HCT116 (cell line): ENCODE data around the gene ZNF367. TPM values are rescaled to one million over a fixed set of nuclear protein-coding genes. Genes with fewer than 3 reads are reported as not detected.
"Not testable (repeated sequence)": the region's sequence is repeated elsewhere in the genome, so short reads cannot be mapped to it uniquely, and the experiment has no call there.

ENCODE experiments used
- ATAC-seq: fragments of 200-7000 bp; cut with Tn5 transposase; 2 replicates; pipeline ENCODE4 v1.9.1; 2020; ENCODE audit warnings: mild to moderate bottlenecking, moderate library complexity
- BruUV-seq: library from RNA; stranded (reverse); fragments of 400-500 nt; replicated peaks from 2 replicates; lab custom pipeline; 2021; lab: Mats Ljungman, UMichigan
- CTCF ChIA-PET: fragments of 300-600 bp; sonication (Branson Sonifier 250); formaldehyde crosslinking; loops from one replicate; lab custom pipeline; 2021; ENCODE audit warnings: antibody characterized with exemption; lab: Charles Lee
- POLR2A ChIA-PET: fragments of 300-600, 350-600 bp; sonication (Branson Sonifier 250); formaldehyde crosslinking; loops from one replicate; lab custom pipeline; 2021; ENCODE audit warnings: antibody characterized with exemption; lab: Charles Lee
- RAD21 ChIA-PET, 2 experiments: fragments of 300-600 bp; sonication (Branson Sonifier 250); formaldehyde crosslinking; loops; one replicate each; lab custom pipeline; 2023; ENCODE audit warnings: low total read pairs in 2 of 2; ENCODE audit not compliant: uncharacterized antibody in 2 of 2, unreplicated experiment in 2 of 2, low non-redundant PET in 1 of 2; lab: Charles Lee
- DNase-seq: peaks from one replicate; pipeline ENCODE4 v3.0.0-alpha.2; 2010; ENCODE audit warnings: low read depth, low spot score
- H2AFZ ChIP-seq: fragments of 200-600 bp; shearing (Covaris generic), sonication (generic); 2 replicates; pipeline ENCODE4 v1.6.1; 2017; ENCODE audit warnings: low read depth, mixed run types, mixed read lengths, antibody characterized with exemption, low read length; ENCODE audit not compliant: poor library complexity, severe bottlenecking
- H3K27ac ChIP-seq: 2 replicates; pipeline ENCODE4 v1.5.1; 2012; ENCODE audit warnings: low read depth, low read length
- H3K27me3 ChIP-seq: fragments of 200-600 bp; sonication (generic); 2 replicates; pipeline ENCODE4 v1.6.1; 2016; ENCODE audit warnings: mixed run types, low read length, mixed read lengths; ENCODE audit not compliant: insufficient read depth
- H3K36me3 ChIP-seq, 2 experiments: fragments of 200-500 bp in 1 of 2; fragments of 200-600 bp in 1 of 2; sonication (Bioruptor generic) in 1 of 2; sonication (generic) in 1 of 2; 2 replicates each; pipeline versions ENCODE4 v1.5.1 to v1.6.1; 2014 to 2016; ENCODE audit warnings: low read length in 2 of 2, inconsistent platforms in 1 of 2, mixed read lengths in 1 of 2, mixed run types in 1 of 2; ENCODE audit not compliant: insufficient read depth in 2 of 2, control insufficient read depth in 1 of 2
- H3K4me1 ChIP-seq, 2 experiments: fragments of 200-600 bp in 1 of 2; sonication (generic) in 1 of 2; 2 replicates each; pipeline versions ENCODE4 v1.5.1 to v1.6.1; 2012 to 2017; ENCODE audit warnings: low read length in 2 of 2, inconsistent platforms in 1 of 2, mild to moderate bottlenecking in 1 of 2, mixed read lengths in 1 of 2, mixed run types in 1 of 2, moderate library complexity in 1 of 2; ENCODE audit not compliant: insufficient read depth in 2 of 2, control insufficient read depth in 1 of 2
- H3K4me2 ChIP-seq: fragments of 200-600 bp; sonication (generic); 2 replicates; pipeline ENCODE4 v1.6.1; 2017; ENCODE audit warnings: mixed run types, low read length, mixed read lengths
- H3K4me3 ChIP-seq, 2 experiments: fragments of 200-600 bp in 1 of 2; sonication (generic) in 1 of 2; replicated peaks in 1 of 2; 2 replicates each; pipeline ENCODE4 v1.5.1; 2011 to 2016; ENCODE audit warnings: low read length in 2 of 2, control low read depth in 1 of 2, low read depth in 1 of 2, mild to moderate bottlenecking in 1 of 2, mixed read lengths in 1 of 2, mixed run types in 1 of 2
- H3K79me2 ChIP-seq: fragments of 200-600 bp; sonication (generic); 2 replicates; pipeline ENCODE4 v1.6.1; 2017; ENCODE audit warnings: mild to moderate bottlenecking, mixed run types, low read length, moderate library complexity, mixed read lengths; ENCODE audit not compliant: insufficient read depth
- H3K9ac ChIP-seq: fragments of 200-600 bp; sonication (generic); 2 replicates; pipeline ENCODE4 v1.6.1; 2016; ENCODE audit warnings: low read length, mixed read lengths
- H3K9me2 ChIP-seq: fragments of 200-600 bp; sonication (generic), shearing (Covaris generic); 2 replicates; pipeline ENCODE4 v1.6.1; 2017; ENCODE audit warnings: mixed run types, mild to moderate bottlenecking, moderate library complexity; ENCODE audit not compliant: insufficient read depth
- H3K9me3 ChIP-seq, 2 experiments: fragments of 200-500 bp in 1 of 2; fragments of 200-600 bp in 1 of 2; sonication (Bioruptor generic) in 1 of 2; sonication (generic) in 1 of 2; 2 replicates each; pipeline ENCODE4 v1.6.1; 2014 to 2017; ENCODE audit warnings: low read length in 2 of 2, mixed read lengths in 2 of 2, inconsistent platforms in 1 of 2, low read depth in 1 of 2, mild to moderate bottlenecking in 1 of 2, mixed run types in 1 of 2, moderate library complexity in 1 of 2; ENCODE audit not compliant: control insufficient read depth in 1 of 2, insufficient read depth in 1 of 2
- H4K20me1 ChIP-seq: fragments of 200-600 bp; sonication (generic), shearing (Covaris generic); 2 replicates; pipeline ENCODE4 v1.6.1; 2017; ENCODE audit warnings: mixed run types, mild to moderate bottlenecking, moderate library complexity; ENCODE audit not compliant: insufficient read depth
- EGR1 ChIP-seq: IDR thresholded peaks from 2 replicates; pipeline ENCODE4 v1.6.1; 2012; ENCODE audit warnings: low read depth
- ELF1 ChIP-seq: IDR thresholded peaks from 2 replicates; pipeline ENCODE4 v1.6.1; 2012; ENCODE audit warnings: low read depth, borderline replicate concordance
- EZH2 ChIP-seq: fragments of 200-600 bp; sonication (generic); IDR thresholded peaks from 2 replicates; pipeline ENCODE4 v1.6.1; 2017; ENCODE audit warnings: antibody characterized with exemption, mixed run types
- FOSL1 ChIP-seq: IDR thresholded peaks from 2 replicates; pipeline ENCODE4 v1.6.1; 2012; ENCODE audit warnings: low read depth
- MAX ChIP-seq: IDR thresholded peaks from 2 replicates; pipeline ENCODE4 v1.6.1; 2012
- POLR2A ChIP-seq: IDR thresholded peaks from 2 replicates; pipeline ENCODE4 v1.7.0; 2011; ENCODE audit warnings: borderline replicate concordance; ENCODE audit not compliant: insufficient read depth, insufficient read length; ENCODE audit errors: extremely low read depth
- SIN3A ChIP-seq: IDR thresholded peaks from 2 replicates; pipeline ENCODE4 v1.6.1; 2012; ENCODE audit warnings: low read depth
- SP1 ChIP-seq: IDR thresholded peaks from 2 replicates; pipeline ENCODE4 v1.6.1; 2012; ENCODE audit warnings: low read depth
- SRF ChIP-seq: IDR thresholded peaks from 2 replicates; pipeline ENCODE4 v1.6.1; 2012; ENCODE audit warnings: low read depth
- intact Hi-C: fragments of 100-400 bp; cut with micrococcal nuclease; formaldehyde crosslinking; loops from 2 replicates; pipeline ENCODE4 v1.10.0; 2022
- total RNA-seq: library from RNA; stranded (reverse); gene quantifications from one replicate; pipeline ENCODE4 v1.2.1, GENCODE V29; 2021; ENCODE audit not compliant: unreplicated experiment

ZNF367 gene
- total RNA-seq, 1 experiment from 2014 or later, result 18.1 TPM

GRCh38 chr9:96376891-96377874, 41.0 kb downstream of the ZNF367 start:
- DNase-seq (no peak), ATAC-seq (peak; percentile 66)
- H3K4me3 ChIP-seq, result no peak overlapping the region
- ChIA-PET CTCF (no interaction called here), POLR2A (no interaction called here), RAD21 (no interaction called here)
- TF ChIP-seq EZH2 (no peak), SIN3A (no peak), EGR1 (no peak), MAX (peak; percentile 23; the same call in 1 of the 2 replicates), ELF1 (no peak), SRF (no peak), SP1 (peak; percentile 12; the same call in 1 of the 2 replicates), POLR2A (no peak), FOSL1 (no peak)
- H4K20me1 ChIP-seq, result no peaks in the 10 kb centered on the region
- H3K4me1 ChIP-seq, result peaks cover 35 to 55% of the 10 kb centered on the region in 2 experiments
- H3K9me3 ChIP-seq, result no peaks in the 10 kb centered on the region
- H3K27ac ChIP-seq, result peak overlapping the region; percentile 78
- H3K27me3 ChIP-seq, result no peaks in the 10 kb centered on the region
- H3K79me2 ChIP-seq, result peaks cover 34% of the 10 kb centered on the region
- no peaks in the 10 kb centered on the region for H3K9me2 ChIP-seq
- no TSS peak for BruUV-seq
- H3K9ac ChIP-seq, result peak overlapping the region; percentile 12
- peak overlapping the region; percentile 57 for H3K4me2 ChIP-seq
- intact Hi-C loops, result no loop called here
- no peaks in the 10 kb centered on the region for H3K36me3 ChIP-seq
- no peak overlapping the region for H2AFZ ChIP-seq

- H3K9me2 ChIP-seq, H2AFZ ChIP-seq, DNase-seq, H3K27me3 ChIP-seq, H3K4me3 ChIP-seq, CTCF ChIA-PET, H3K9me3 ChIP-seq, BruUV-seq, ATAC-seq, H3K9ac ChIP-seq, H3K36me3 ChIP-seq, H3K27ac ChIP-seq, intact Hi-C loops, POLR2A ChIA-PET, H3K4me2 ChIP-seq, H4K20me1 ChIP-seq: not testable (repeated sequence)
- RAD21 ChIA-PET, result interaction anchor here in 1 of 2 experiments (0.7 kb wide), 1 partner anchor 24 kb away, joined by 3 read pairs; no protein-coding TSS in a partner anchor
- peaks cover 33 to 47% of the 10 kb centered on the region in 2 experiments for H3K4me1 ChIP-seq
- H3K79me2 ChIP-seq, result peaks cover 25% of the 10 kb centered on the region
Observed at GRCh38 chr9:96375507-96375906, 42.7 kb downstream of the ZNF367 start.
